IMR-90 (cell line): ENCODE data around the gene FCRLA. TPM values are rescaled to one million over a fixed set of nuclear protein-coding genes. Genes with fewer than 3 reads are reported as not detected.

Source experiments
- ATAC-seq: fragments of 200-7000 bp; cut with Tn5 transposase; 2 replicates; pipeline ENCODE4 v1.9.1; 2020; ENCODE audit warnings: low read depth, mild to moderate bottlenecking, moderate library complexity
- BruUV-seq: library from RNA; stranded (reverse); fragments of 400-500 nt; replicated peaks from 2 replicates; lab custom pipeline; 2021; lab: Mats Ljungman, UMichigan
- CTCF ChIA-PET: fragments of 300-600 bp; formaldehyde crosslinking; extraction: SDS; loops from one replicate; lab custom pipeline; 2021; ENCODE audit warnings: antibody characterized with exemption; lab: Yijun Ruan, JAX
- POLR2A ChIA-PET: fragments of 300-600 bp; sonication (Branson Sonifier 250); formaldehyde crosslinking; loops from one replicate; lab custom pipeline; 2022; ENCODE audit warnings: antibody characterized with exemption; ENCODE audit not compliant: unreplicated experiment; lab: Charles Lee
- DNase-seq: peaks from one replicate; pipeline ENCODE4 v3.0.0; 2013
- H2AFZ ChIP-seq: replicated peaks from 2 replicates; pipeline ENCODE3; 2013; ENCODE audit warnings: low read length, mild to moderate bottlenecking; ENCODE audit not compliant: poor library complexity
- H2AK5ac ChIP-seq: 2 replicates; pipeline ENCODE4 v1.6.1; 2013; ENCODE audit warnings: low read depth, low read length, inconsistent platforms
- H2AK9ac ChIP-seq: replicated peaks from 2 replicates; pipeline ENCODE3; 2013; ENCODE audit warnings: mild to moderate bottlenecking, low read depth, low read length, moderate library complexity; ENCODE audit not compliant: poor library complexity
- H2BK120ac ChIP-seq: 2 replicates; pipeline ENCODE4 v1.6.1; 2013; ENCODE audit warnings: low read depth, low read length, inconsistent platforms
- H2BK15ac ChIP-seq: 3 replicates; pipeline ENCODE4 v1.6.1; 2013; ENCODE audit warnings: low read depth, low read length, inconsistent platforms
- H2BK20ac ChIP-seq: 2 replicates; pipeline ENCODE4 v1.6.1; 2013; ENCODE audit warnings: low read depth, mild to moderate bottlenecking, inconsistent platforms, low read length, moderate library complexity
- H2BK5ac ChIP-seq: 2 replicates; pipeline ENCODE4 v1.6.1; 2013; ENCODE audit warnings: mild to moderate bottlenecking, low read depth, low read length, inconsistent platforms; ENCODE audit not compliant: poor library complexity, severe bottlenecking
- H3K14ac ChIP-seq: replicated peaks from 2 replicates; pipeline ENCODE4 v1.6.1; 2013; ENCODE audit warnings: low read depth, low read length, inconsistent platforms
- H3K18ac ChIP-seq: 2 replicates; pipeline ENCODE4 v1.6.1; 2013; ENCODE audit warnings: low read depth, low read length, control low read depth
- H3K23ac ChIP-seq: 2 replicates; pipeline ENCODE4 v1.6.1; 2013; ENCODE audit warnings: low read depth, low read length, inconsistent platforms
- H3K27ac ChIP-seq: 2 replicates; pipeline ENCODE4 v1.5.1; 2013; ENCODE audit warnings: mild to moderate bottlenecking, control low read depth, low read length; ENCODE audit not compliant: insufficient read depth
- H3K27me3 ChIP-seq: 2 replicates; pipeline ENCODE4 v1.6.1; 2013; ENCODE audit warnings: low read length; ENCODE audit not compliant: control insufficient read depth, insufficient read depth
- H3K36me3 ChIP-seq: 2 replicates; pipeline ENCODE4 v1.6.1; 2013; ENCODE audit warnings: low read length, mixed read lengths; ENCODE audit not compliant: control insufficient read depth, insufficient read depth
- H3K4ac ChIP-seq: 2 replicates; pipeline ENCODE4 v1.6.1; 2013; ENCODE audit warnings: low read depth, low read length, inconsistent platforms
- H3K4me1 ChIP-seq: 2 replicates; pipeline ENCODE4 v1.6.1; 2013; ENCODE audit warnings: low read length, mixed read lengths; ENCODE audit not compliant: control insufficient read depth, insufficient read depth
- H3K4me2 ChIP-seq: 2 replicates; pipeline ENCODE4 v1.6.1; 2013; ENCODE audit warnings: low read depth, mild to moderate bottlenecking, control low read depth, low read length, moderate library complexity
- H3K4me3 ChIP-seq: 2 replicates; pipeline ENCODE4 v1.5.1; 2013; ENCODE audit warnings: low read depth, mild to moderate bottlenecking, control low read depth, low read length, moderate library complexity; ENCODE audit not compliant: insufficient read depth
- H3K56ac ChIP-seq: 2 replicates; pipeline ENCODE4 v1.6.1; 2013; ENCODE audit warnings: low read length, inconsistent platforms; ENCODE audit not compliant: insufficient read depth; ENCODE audit errors: extremely low read depth
- H3K79me1 ChIP-seq, 2 experiments: 2 replicates each; pipeline ENCODE4 v1.6.1; 2013; ENCODE audit warnings: low read length in 2 of 2, inconsistent platforms in 1 of 2, low read depth in 1 of 2
- H3K9ac ChIP-seq: 2 replicates; pipeline ENCODE4 v1.6.1; 2013; ENCODE audit warnings: low read depth, low read length, control low read depth
- H3K9me1 ChIP-seq: 2 replicates; pipeline ENCODE4 v1.6.1; 2013; ENCODE audit warnings: low read length, inconsistent platforms; ENCODE audit not compliant: insufficient read depth
- H3K9me3 ChIP-seq: 2 replicates; pipeline ENCODE4 v1.6.1; 2013; ENCODE audit warnings: low read length; ENCODE audit not compliant: control insufficient read depth, insufficient read depth
- H4K20me1 ChIP-seq: 2 replicates; pipeline ENCODE4 v1.6.1; 2013; ENCODE audit warnings: low read length, inconsistent platforms; ENCODE audit not compliant: insufficient read depth
- H4K5ac ChIP-seq: 2 replicates; pipeline ENCODE4 v1.6.1; 2013; ENCODE audit warnings: mild to moderate bottlenecking, low read depth, low read length, control low read depth
- H4K8ac ChIP-seq, 2 experiments: 2 replicates each; pipeline ENCODE4 v1.6.1; 2013; ENCODE audit warnings: low read depth in 2 of 2, low read length in 2 of 2, control low read depth in 1 of 2, inconsistent platforms in 1 of 2
- H4K91ac ChIP-seq: 2 replicates; pipeline ENCODE4 v1.6.1; 2013; ENCODE audit warnings: low read depth, low read length, inconsistent platforms; ENCODE audit not compliant: insufficient read depth
- CEBPB ChIP-seq: IDR thresholded peaks from 2 replicates; pipeline ENCODE4 v1.6.1; 2012; ENCODE audit warnings: low read depth, low read length, improper control_type of control experiment
- FOS ChIP-seq: fragments of 150-350 bp; IDR thresholded peaks from 2 replicates; pipeline ENCODE4 v1.6.1; 2016; ENCODE audit warnings: low read depth, low read length
- MAFK ChIP-seq: IDR thresholded peaks from 2 replicates; pipeline ENCODE4 v1.6.1; 2012; ENCODE audit warnings: low read depth, low read length, improper control_type of control experiment
- MXI1 ChIP-seq: IDR thresholded peaks from 2 replicates; pipeline ENCODE4 v1.6.1; 2012; ENCODE audit warnings: low read depth, mild to moderate bottlenecking, low read length, moderate library complexity, borderline replicate concordance
- RCOR1 ChIP-seq: IDR thresholded peaks from 2 replicates; pipeline ENCODE4 v1.6.1; 2012; ENCODE audit warnings: mild to moderate bottlenecking, low read length, improper control_type of control experiment; ENCODE audit not compliant: insufficient replicate concordance
- WGBS, 2 experiments: methylation state at CpG; one replicate each; pipeline versions ENCODE4 v1.1.5 to v1.1.7; 2013; ENCODE audit warnings: missing lambda C conversion rate in 2 of 2; ENCODE audit not compliant: insufficient read length in 1 of 2; ENCODE audit errors: extremely low coverage in 2 of 2; 5-methylcytosine and 5-hydroxymethylcytosine counted together
- dilution Hi-C: fragments of 300-500 bp; cut with HindIII; formaldehyde crosslinking; loops from one replicate; pipeline ENCODE4 v1.14.3; 2018; ENCODE audit warnings: low sequenced_read_pairs; ENCODE audit not compliant: unreplicated experiment
- in situ Hi-C: fragments of 300-500 bp; cut with MboI; formaldehyde crosslinking; loops from 3 replicates; pipeline ENCODE4 v1.14.3; 2019; ENCODE audit warnings: low sequenced_read_pairs, inconsistent platforms, mixed read lengths
- intact Hi-C: fragments of 100-400 bp; cut with micrococcal nuclease; formaldehyde crosslinking; loops from 2 replicates; pipeline ENCODE4 v1.10.0; 2022
- polyA plus RNA-seq, 3 experiments: library from polyadenylated mRNA; depleted of rRNA; stranded (reverse); fragments of >200 nt; gene quantifications; 2 replicates each; pipeline ENCODE4 v1.2.3, GENCODE V29; 2012; ENCODE audit warnings: low replicate concordance in 1 of 3
- total RNA-seq: library from RNA; depleted of rRNA; stranded (reverse); fragments of >200 nt; gene quantifications from 2 replicates; pipeline ENCODE4 v1.2.3, GENCODE V29; 2012
- TF ChIP-seq, protein P1 (sequence below): fragments of 150-350 bp; IDR thresholded peaks from 2 replicates; pipeline ENCODE4 v1.6.1; 2017; ENCODE audit warnings: mild to moderate bottlenecking, antibody characterized with exemption, low read length, low read depth
- TF ChIP-seq, protein P2 (sequence below): fragments of 150-350 bp; IDR thresholded peaks from 2 replicates; pipeline ENCODE4 v1.6.1; 2016; ENCODE audit warnings: low read depth, mild to moderate bottlenecking, low read length, moderate library complexity, borderline replicate concordance

FCRLA gene
- total and polyA plus RNA-seq, 2 of the 4 experiments (the other 2 are of a cell fraction) = 0.36 TPM

GRCh38 chr1:161728376-161729226 lies 21.6 kb downstream of the FCRLA start:
- in situ Hi-C loops = loop anchor here (25.0 kb wide), 1 partner anchor 91 kb away; the partner anchor contains the start of gene FCGR3B
- H4K20me1 ChIP-seq = no peaks in the 10 kb centered on the region
- no peak overlapping the region for H4K91ac ChIP-seq

More at GRCh38 chr1:161728376-161729226, 21.6 kb downstream of the FCRLA start:
- no peak overlapping the region for H2BK20ac ChIP-seq
- intact Hi-C loops = no loop called here
- 0 out of 3 replicates have a peak overlapping the region, but pooled peaks have one; percentile 42 for H2BK15ac ChIP-seq
- H2BK120ac ChIP-seq = no peak overlapping the region
- H3K36me3 ChIP-seq = no peaks in the 10 kb centered on the region
- H2BK5ac ChIP-seq = no peak overlapping the region
- ChIA-PET CTCF (interaction anchor here (0.7 kb wide), 1 partner anchor 558 kb away, joined by 6 read pairs; no protein-coding TSS in a partner anchor), POLR2A (no interaction called here)
- no peak overlapping the region for H3K14ac ChIP-seq
- H3K4me1 ChIP-seq = peaks cover 3% of the 10 kb centered on the region; the same call in 1 of the 2 replicates
- H3K18ac ChIP-seq = no peak overlapping the region
- no peak overlapping the region for H3K27ac ChIP-seq
- H3K9me3 ChIP-seq = no peaks in the 10 kb centered on the region
- no peak overlapping the region for H3K4ac ChIP-seq
- peak overlapping the region; percentile 52; the same call in 1 of the 2 replicates for H2AK5ac ChIP-seq
- WGBS, 2 experiments = no CpG with 5 or more reads among the region's 7 CpGs
- no TSS peak for BruUV-seq
- H4K5ac ChIP-seq = no peak overlapping the region
- no peak overlapping the region for H3K23ac ChIP-seq
- TF ChIP-seq RCOR1 (no peak), MAFK (no peak), MXI1 (no peak), CEBPB (peak; percentile 68), FOS (no peak)
- TF ChIP-seq, protein P1, sequence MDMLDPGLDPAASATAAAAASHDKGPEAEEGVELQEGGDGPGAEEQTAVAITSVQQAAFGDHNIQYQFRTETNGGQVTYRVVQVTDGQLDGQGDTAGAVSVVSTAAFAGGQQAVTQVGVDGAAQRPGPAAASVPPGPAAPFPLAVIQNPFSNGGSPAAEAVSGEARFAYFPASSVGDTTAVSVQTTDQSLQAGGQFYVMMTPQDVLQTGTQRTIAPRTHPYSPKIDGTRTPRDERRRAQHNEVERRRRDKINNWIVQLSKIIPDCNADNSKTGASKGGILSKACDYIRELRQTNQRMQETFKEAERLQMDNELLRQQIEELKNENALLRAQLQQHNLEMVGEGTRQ = no peak
- TF ChIP-seq, protein P2, sequence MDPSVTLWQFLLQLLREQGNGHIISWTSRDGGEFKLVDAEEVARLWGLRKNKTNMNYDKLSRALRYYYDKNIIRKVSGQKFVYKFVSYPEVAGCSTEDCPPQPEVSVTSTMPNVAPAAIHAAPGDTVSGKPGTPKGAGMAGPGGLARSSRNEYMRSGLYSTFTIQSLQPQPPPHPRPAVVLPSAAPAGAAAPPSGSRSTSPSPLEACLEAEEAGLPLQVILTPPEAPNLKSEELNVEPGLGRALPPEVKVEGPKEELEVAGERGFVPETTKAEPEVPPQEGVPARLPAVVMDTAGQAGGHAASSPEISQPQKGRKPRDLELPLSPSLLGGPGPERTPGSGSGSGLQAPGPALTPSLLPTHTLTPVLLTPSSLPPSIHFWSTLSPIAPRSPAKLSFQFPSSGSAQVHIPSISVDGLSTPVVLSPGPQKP = no peak
- H3K9me1 ChIP-seq = peaks cover 10% of the 10 kb centered on the region; the same call in 1 of the 2 replicates
- dilution Hi-C loops = no loop called here
- H3K79me1 ChIP-seq = peaks cover 3 to 13% of the 10 kb centered on the region in 2 experiments; a peak in 1 of 4 replicates
- H4K8ac ChIP-seq = no peak overlapping the region
- no peak overlapping the region for H3K4me3 ChIP-seq
- H2AK9ac ChIP-seq = no peak overlapping the region
- no peak overlapping the region for H3K9ac ChIP-seq
- no peak overlapping the region for H3K4me2 ChIP-seq
- no peaks in the 10 kb centered on the region for H3K27me3 ChIP-seq
- H3K56ac ChIP-seq = no peak overlapping the region
- ATAC-seq = no peak
- no peak for DNase-seq
- H2AFZ ChIP-seq = no peak overlapping the region
